H1 (cell line): ENCODE results near the gene SLC6A18. TPM values are rescaled to one million over a fixed set of nuclear protein-coding genes. Genes with fewer than 3 reads are reported as not detected.

Experiments
- CTCF ChIA-PET: fragments of 300-600 bp; sonication (Branson Sonifier 250); formaldehyde crosslinking; loops from one replicate; lab custom pipeline; 2021; ENCODE audit not compliant: partially characterized antibody; lab: Charles Lee
- POLR2A ChIA-PET: fragments of 300-600 bp; sonication (Branson Sonifier 250); formaldehyde crosslinking; loops from one replicate; lab custom pipeline; 2021; ENCODE audit warnings: inconsistent platforms; ENCODE audit not compliant: partially characterized antibody; lab: Charles Lee
- DNase-seq, 2 experiments: peaks; one replicate each; pipeline versions ENCODE4 v3.0.0 to v3.0.0-alpha.2; 2010 to 2022; ENCODE audit warnings: low spot score in 2 of 2, low read depth in 1 of 2, mixed read lengths in 1 of 2
- FAIRE-seq: peaks from 2 replicates; lab custom pipeline; 2011; peaks lifted over from hg19 to GRCh38; lab: Jason Lieb, UNC
- H2AFZ ChIP-seq: 2 replicates; pipeline ENCODE4 v1.8.1; 2012; ENCODE audit warnings: low read length, inconsistent platforms
- H2AK5ac ChIP-seq: 2 replicates; pipeline ENCODE4 v1.6.1; 2013; ENCODE audit warnings: low read depth, low read length
- H2BK120ac ChIP-seq: replicated peaks from 2 replicates; pipeline ENCODE3; 2013; ENCODE audit warnings: low read depth, low read length, inconsistent platforms
- H2BK12ac ChIP-seq: 2 replicates; pipeline ENCODE4 v1.6.1; 2013; ENCODE audit warnings: low read depth, low read length
- H2BK15ac ChIP-seq: 2 replicates; pipeline ENCODE4 v1.6.1; 2013; ENCODE audit warnings: low read length
- H2BK20ac ChIP-seq: 2 replicates; pipeline ENCODE4 v1.6.1; 2013; ENCODE audit warnings: low read length
- H2BK5ac ChIP-seq: 2 replicates; pipeline ENCODE4 v1.6.1; 2013; ENCODE audit warnings: low read depth, low read length
- H3K14ac ChIP-seq: 2 replicates; pipeline ENCODE4 v1.6.1; 2013; ENCODE audit warnings: inconsistent platforms; ENCODE audit not compliant: insufficient read length
- H3K18ac ChIP-seq: 2 replicates; pipeline ENCODE4 v1.6.1; 2013; ENCODE audit warnings: low read length; ENCODE audit errors: extremely low read depth
- H3K23ac ChIP-seq: 2 replicates; pipeline ENCODE4 v1.6.1; 2013; ENCODE audit warnings: inconsistent platforms; ENCODE audit not compliant: insufficient read length
- H3K23me2 ChIP-seq: 2 replicates; pipeline ENCODE4 v1.6.1; 2013; ENCODE audit warnings: low read depth, low read length
- H3K27ac ChIP-seq: 2 replicates; pipeline ENCODE4 v1.6.1; 2011; ENCODE audit warnings: low read depth, low read length, inconsistent platforms
- H3K27me3 ChIP-seq, 4 experiments: replicated peaks in 1 of 4; 1 replicate in 1 of 4; 2 replicates in 3 of 4; pipeline versions ENCODE4 v1.6.1 to v1.8.1; 2011 to 2013; ENCODE audit warnings: low read length in 3 of 4, mild to moderate bottlenecking in 3 of 4, inconsistent platforms in 2 of 4, mixed read lengths in 2 of 4, moderate library complexity in 1 of 4; ENCODE audit not compliant: control insufficient read depth in 3 of 4, insufficient read depth in 3 of 4; ENCODE audit errors: extremely low read depth in 1 of 4
- H3K36me3 ChIP-seq, 4 experiments: 2 replicates each; pipeline versions ENCODE4 v1.6.1 to v1.8.1; 2011 to 2013; ENCODE audit warnings: mild to moderate bottlenecking in 4 of 4, low read length in 3 of 4, moderate library complexity in 2 of 4, control low read depth in 1 of 4, inconsistent platforms in 1 of 4; ENCODE audit not compliant: insufficient read depth in 4 of 4, control insufficient read depth in 2 of 4
- H3K4ac ChIP-seq: replicated peaks from 2 replicates; pipeline ENCODE3; 2013; ENCODE audit warnings: low read length, low read depth, mixed read lengths, inconsistent platforms; ENCODE audit not compliant: insufficient read length
- H3K4me1 ChIP-seq, 4 experiments: replicated peaks in 1 of 4; 1 replicate in 1 of 4; 2 replicates in 3 of 4; pipeline versions ENCODE4 v1.6.1 to v1.8.1; 2011 to 2013; ENCODE audit warnings: low read length in 3 of 4, inconsistent platforms in 2 of 4, mixed read lengths in 1 of 4; ENCODE audit not compliant: insufficient read depth in 4 of 4, control insufficient read depth in 3 of 4
- H3K4me2 ChIP-seq, 2 experiments: 2 replicates each; pipeline versions ENCODE4 v1.6.1 to v1.8.1; 2011 to 2013; ENCODE audit warnings: low read depth in 2 of 2, low read length in 2 of 2, control low read depth in 1 of 2, inconsistent platforms in 1 of 2, mild to moderate bottlenecking in 1 of 2; ENCODE audit not compliant: insufficient read depth in 1 of 2
- H3K4me3 ChIP-seq, 4 experiments: fragments of 200-600, 300-600 bp in 1 of 4; sonication (generic), shearing (Covaris generic), sonication (Bioruptor Twin) in 1 of 4; 2 replicates each; pipeline versions ENCODE4 v1.5.1 to v1.8.1; 2011 to 2016; ENCODE audit warnings: low read length in 4 of 4, low read depth in 3 of 4, control low read depth in 2 of 4, inconsistent platforms in 2 of 4, mild to moderate bottlenecking in 2 of 4, mixed read lengths in 1 of 4, moderate library complexity in 1 of 4; ENCODE audit not compliant: insufficient read depth in 2 of 4; ENCODE audit errors: extremely low read depth in 1 of 4
- H3K56ac ChIP-seq: replicated peaks from 2 replicates; pipeline ENCODE3; 2013; ENCODE audit warnings: low read depth, mild to moderate bottlenecking, mixed read lengths, low read length, inconsistent platforms; ENCODE audit not compliant: insufficient read length
- H3K79me1 ChIP-seq: 2 replicates; pipeline ENCODE4 v1.6.1; 2013; ENCODE audit warnings: low read depth, low read length, control low read depth
- H3K79me2 ChIP-seq, 2 experiments: 2 replicates each; pipeline versions ENCODE4 v1.6.1 to v1.8.1; 2012 to 2013; ENCODE audit warnings: low read length in 2 of 2, mild to moderate bottlenecking in 2 of 2, inconsistent platforms in 1 of 2; ENCODE audit not compliant: insufficient read depth in 2 of 2, control insufficient read depth in 1 of 2
- H3K9ac ChIP-seq, 4 experiments: replicated peaks in 1 of 4; 1 replicate in 1 of 4; 2 replicates in 3 of 4; pipeline versions ENCODE4 v1.6.1 to v1.8.1; 2011 to 2013; ENCODE audit warnings: low read depth in 3 of 4, low read length in 3 of 4, control low read depth in 2 of 4, mild to moderate bottlenecking in 2 of 4, moderate library complexity in 2 of 4, inconsistent platforms in 1 of 4; ENCODE audit errors: extremely low read depth in 1 of 4
- H3K9me3 ChIP-seq, 2 experiments: 2 replicates each; pipeline versions ENCODE4 v1.6.1 to v1.8.1; 2012 to 2013; ENCODE audit warnings: mild to moderate bottlenecking in 2 of 2, moderate library complexity in 2 of 2, control low read depth in 1 of 2, inconsistent platforms in 1 of 2, low read depth in 1 of 2, low read length in 1 of 2, mixed read lengths in 1 of 2; ENCODE audit not compliant: insufficient read depth in 2 of 2
- H4K20me1 ChIP-seq, 2 experiments: replicated peaks in 1 of 2; 2 replicates each; pipeline versions ENCODE3 to v1.8.1; 2011 to 2013; ENCODE audit warnings: inconsistent platforms in 2 of 2, low read length in 2 of 2, mild to moderate bottlenecking in 1 of 2; ENCODE audit not compliant: insufficient read depth in 2 of 2, control insufficient read depth in 1 of 2
- H4K5ac ChIP-seq: 2 replicates; pipeline ENCODE4 v1.6.1; 2013; ENCODE audit warnings: low read length, low read depth, mixed read lengths, inconsistent platforms; ENCODE audit not compliant: insufficient read length
- H4K8ac ChIP-seq: 2 replicates; pipeline ENCODE4 v1.8.0; 2013; ENCODE audit warnings: mild to moderate bottlenecking, moderate library complexity, low read length, inconsistent platforms; ENCODE audit not compliant: insufficient read depth; ENCODE audit errors: extremely low read depth
- H4K91ac ChIP-seq: replicated peaks from 2 replicates; pipeline ENCODE3; 2013; ENCODE audit warnings: low read length, mixed read lengths, inconsistent platforms; ENCODE audit not compliant: insufficient read length
- CBX8 ChIP-seq: fragments of 300-800, 300-1000 bp; sonication (generic); IDR thresholded peaks from 2 replicates; pipeline ENCODE4 v1.7.1; 2016; ENCODE audit warnings: low read depth, low read length, borderline replicate concordance
- EGR1 ChIP-seq: IDR thresholded peaks from 2 replicates; pipeline ENCODE4 v1.6.1; 2011; ENCODE audit warnings: low read depth, low read length, borderline replicate concordance
- EP300 ChIP-seq, 2 experiments: IDR thresholded peaks; 1 replicate in 1 of 2; 2 replicates in 1 of 2; pipeline ENCODE4 v1.6.1; 2011 to 2012; ENCODE audit warnings: low read depth in 2 of 2, low read length in 2 of 2, mild to moderate bottlenecking in 2 of 2, borderline replicate concordance in 1 of 2, inconsistent platforms in 1 of 2, moderate library complexity in 1 of 2
- POLR2A ChIP-seq, 2 experiments: IDR thresholded peaks; 1 replicate in 1 of 2; 2 replicates in 1 of 2; pipeline ENCODE4 v1.6.1; 2011; ENCODE audit warnings: low read depth in 2 of 2, low read length in 2 of 2, mild to moderate bottlenecking in 2 of 2; ENCODE audit errors: control extremely low read depth in 1 of 2
- POU5F1 ChIP-seq: IDR thresholded peaks from 2 replicates; pipeline ENCODE4 v1.6.1; 2011; ENCODE audit warnings: low read depth, mild to moderate bottlenecking, low read length, moderate library complexity
- SIN3A ChIP-seq, 2 experiments: IDR thresholded peaks in 1 of 2; conservative IDR thresholded peaks in 1 of 2; 2 replicates each; pipeline ENCODE4 v1.6.1; 2011 to 2012; ENCODE audit warnings: low read length in 2 of 2, improper control_type of control experiment in 1 of 2, low read depth in 1 of 2, mild to moderate bottlenecking in 1 of 2
- TAF1 ChIP-seq: IDR thresholded peaks from 2 replicates; pipeline ENCODE4 v1.6.1; 2011; ENCODE audit warnings: mild to moderate bottlenecking, low read depth, low read length
- TCF12 ChIP-seq: IDR thresholded peaks from 2 replicates; pipeline ENCODE4 v1.6.1; 2011; ENCODE audit warnings: low read depth, mild to moderate bottlenecking, low read length
- WGBS, 2 experiments: shearing (Covaris generic) in 1 of 2; methylation state at CpG; one replicate each; pipeline versions ENCODE4 v1.1.6 to v1.1.7; 2013 to 2015; ENCODE audit warnings: low lambda C conversion rate in 2 of 2, mixed read lengths in 2 of 2, inconsistent platforms in 1 of 2, low coverage in 1 of 2, missing lambda C conversion rate in 1 of 2; ENCODE audit not compliant: insufficient replicate concordance in 2 of 2, insufficient coverage in 1 of 2, insufficient read length in 1 of 2; ENCODE audit errors: extremely low coverage in 1 of 2, missing lambda C conversion rate in 1 of 2; 5-methylcytosine and 5-hydroxymethylcytosine counted together
- polyA plus RNA-seq, 7 experiments: library from polyadenylated mRNA; depleted of rRNA in 3 of 7; stranded (reverse) in 5 of 7; unstranded in 2 of 7; fragments of >200 nt in 5 of 7; fragments of 200-250 nt in 2 of 7; gene quantifications; 1 replicate in 5 of 7; 2 replicates in 1 of 7; 4 replicates in 1 of 7; pipeline versions ENCODE4 v1.2.1 to v1.2.3, GENCODE V29; 2011 to 2013; ENCODE audit warnings: missing spikeins in 2 of 7, mixed read lengths in 2 of 7
- total RNA-seq: library from RNA; stranded (reverse); fragmentation: NEBNext Ultra II Directional; extraction: Animal tissue kit (Norgen Biotek cat#: 25700); gene quantifications from 2 replicates; pipeline ENCODE4 v1.2.1, GENCODE V29; 2021
- TF ChIP-seq, protein P1 (sequence below): IDR thresholded peaks from 2 replicates; pipeline ENCODE4 v1.6.1; 2012; ENCODE audit warnings: inconsistent platforms
- TF ChIP-seq, protein P2 (sequence below), 3 experiments: IDR thresholded peaks; 1 replicate in 2 of 3; 2 replicates in 1 of 3; pipeline versions ENCODE4 v1.5.1 to v1.6.1; 2011; ENCODE audit warnings: low read length in 3 of 3, mild to moderate bottlenecking in 3 of 3, inconsistent platforms in 2 of 3, low read depth in 1 of 3, moderate library complexity in 1 of 3; ENCODE audit not compliant: insufficient read depth in 1 of 3; ENCODE audit errors: control extremely low read depth in 1 of 3

The SLC6A18 gene
- total and polyA plus RNA-seq, 2 of the 8 experiments (the other 6 are each of a cell fraction or from before 2014, with no cell fraction given): not detected

DNA sequence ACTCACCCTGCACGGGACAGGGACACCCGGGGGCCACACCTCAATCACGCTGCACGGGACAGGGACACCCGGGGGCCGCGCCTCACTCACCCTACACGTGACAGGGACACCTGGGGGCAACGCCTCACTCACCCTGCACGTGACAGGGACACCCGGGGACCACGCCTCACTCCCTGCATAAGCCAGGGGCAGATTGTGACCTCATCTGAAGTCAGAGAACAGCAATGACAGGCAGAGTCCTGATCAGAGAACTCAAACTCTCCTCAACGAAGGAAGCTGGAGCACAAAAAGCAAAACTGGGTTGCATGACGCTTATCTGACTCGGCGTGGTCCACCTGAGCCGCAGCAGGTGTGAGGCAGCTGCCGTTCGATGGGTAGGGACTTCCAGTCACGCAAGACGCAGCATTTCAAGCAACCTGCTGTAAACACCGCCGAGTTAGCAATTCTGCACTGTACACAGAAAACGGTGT is 66.5 kb downstream of the SLC6A18 start:
- H2BK5ac ChIP-seq: no peak overlapping the region
- H2AK5ac ChIP-seq: no peak overlapping the region
- peaks cover 0 to 13% (median 6%) of the 10 kb centered on the region in 4 experiments; a peak in 5 of 7 replicates for H3K4me1 ChIP-seq
- no peak overlapping the region for H2BK15ac ChIP-seq
- WGBS, 2 experiments: 89% methylated on average over 22 of the region's 24 CpGs; no CpG with 5 or more reads in 1 of the 2 experiments
- no peak overlapping the region for H3K4ac ChIP-seq
- H3K23me2 ChIP-seq: peaks cover 14% of the 10 kb centered on the region; the same call in 1 of the 2 replicates
- no peak overlapping the region for H2BK12ac ChIP-seq
- H3K4me2 ChIP-seq: no peak overlapping the region
- peaks cover 0 to 4% of the 10 kb centered on the region in 2 experiments; a peak in 1 of 4 replicates for H3K9me3 ChIP-seq
- FAIRE-seq (no peak), DNase-seq (peak in 1 of 2 experiments; percentile 37)
- CTCF ChIA-PET: no interaction called here
- H3K79me1 ChIP-seq: peaks cover 4% of the 10 kb centered on the region
- no peak overlapping the region for H4K91ac ChIP-seq
- no peak overlapping the region for H3K27ac ChIP-seq
- H3K18ac ChIP-seq: no peak overlapping the region
- peaks cover 0 to 7% (median 0%) of the 10 kb centered on the region in 4 experiments; a peak in 3 of 8 replicates for H3K36me3 ChIP-seq
- H3K27me3 ChIP-seq: peaks cover 0 to 8% (median 2%) of the 10 kb centered on the region in 4 experiments; a peak in 4 of 7 replicates
- H3K14ac ChIP-seq: no peak overlapping the region
- H3K56ac ChIP-seq: no peak overlapping the region
- H3K79me2 ChIP-seq: peaks cover 0 to 8% of the 10 kb centered on the region in 2 experiments; a peak in 3 of 4 replicates
- no peak overlapping the region for H4K5ac ChIP-seq
- H4K8ac ChIP-seq: no peak overlapping the region
- no peak overlapping the region for H2AFZ ChIP-seq
- peaks cover 4 to 19% of the 10 kb centered on the region in 2 experiments for H4K20me1 ChIP-seq
- H2BK20ac ChIP-seq: no peak overlapping the region
- H2BK120ac ChIP-seq: no peak overlapping the region
- H3K4me3 ChIP-seq: no peak overlapping the region
- POLR2A ChIA-PET: no interaction called here
- no peak overlapping the region for H3K9ac ChIP-seq
- no peak overlapping the region for H3K23ac ChIP-seq
- no peak for TF ChIP-seq EGR1
- no peak for TF ChIP-seq TCF12
- TF ChIP-seq POU5F1: no peak
- TF ChIP-seq POLR2A (IDR thresholded peaks at IDR 0.05; ENCODE audit: control extremely low read depth in 1 of 2, low read depth in 2 of 2, low read length in 2 of 2): no peak
- no peak for TF ChIP-seq EP300 (IDR thresholded peaks at IDR 0.05; ENCODE audit: borderline replicate concordance in 1 of 2, low read depth in 2 of 2, low read length in 2 of 2)
- no peak for TF ChIP-seq CBX8
- TF ChIP-seq, protein P1, sequence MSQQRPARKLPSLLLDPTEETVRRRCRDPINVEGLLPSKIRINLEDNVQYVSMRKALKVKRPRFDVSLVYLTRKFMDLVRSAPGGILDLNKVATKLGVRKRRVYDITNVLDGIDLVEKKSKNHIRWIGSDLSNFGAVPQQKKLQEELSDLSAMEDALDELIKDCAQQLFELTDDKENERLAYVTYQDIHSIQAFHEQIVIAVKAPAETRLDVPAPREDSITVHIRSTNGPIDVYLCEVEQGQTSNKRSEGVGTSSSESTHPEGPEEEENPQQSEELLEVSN: no peak
- no peak for TF ChIP-seq SIN3A (conservative IDR thresholded peaks at IDR 0.05 in 1 of 2, IDR thresholded peaks at IDR 0.05 in 1 of 2; ENCODE audit: low read depth in 1 of 2, low read length in 2 of 2)
- TF ChIP-seq, protein P2, sequence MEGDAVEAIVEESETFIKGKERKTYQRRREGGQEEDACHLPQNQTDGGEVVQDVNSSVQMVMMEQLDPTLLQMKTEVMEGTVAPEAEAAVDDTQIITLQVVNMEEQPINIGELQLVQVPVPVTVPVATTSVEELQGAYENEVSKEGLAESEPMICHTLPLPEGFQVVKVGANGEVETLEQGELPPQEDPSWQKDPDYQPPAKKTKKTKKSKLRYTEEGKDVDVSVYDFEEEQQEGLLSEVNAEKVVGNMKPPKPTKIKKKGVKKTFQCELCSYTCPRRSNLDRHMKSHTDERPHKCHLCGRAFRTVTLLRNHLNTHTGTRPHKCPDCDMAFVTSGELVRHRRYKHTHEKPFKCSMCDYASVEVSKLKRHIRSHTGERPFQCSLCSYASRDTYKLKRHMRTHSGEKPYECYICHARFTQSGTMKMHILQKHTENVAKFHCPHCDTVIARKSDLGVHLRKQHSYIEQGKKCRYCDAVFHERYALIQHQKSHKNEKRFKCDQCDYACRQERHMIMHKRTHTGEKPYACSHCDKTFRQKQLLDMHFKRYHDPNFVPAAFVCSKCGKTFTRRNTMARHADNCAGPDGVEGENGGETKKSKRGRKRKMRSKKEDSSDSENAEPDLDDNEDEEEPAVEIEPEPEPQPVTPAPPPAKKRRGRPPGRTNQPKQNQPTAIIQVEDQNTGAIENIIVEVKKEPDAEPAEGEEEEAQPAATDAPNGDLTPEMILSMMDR (IDR thresholded peaks at IDR 0.05; ENCODE audit: control extremely low read depth in 1 of 3, insufficient read depth in 1 of 3, low read depth in 1 of 3, low read length in 3 of 3): no peak
- no peak for TF ChIP-seq TAF1
